Stimulated activated CD8-positive, alpha-beta memory T cell treated with anti-CD3 and anti-CD28 coated beads, Interleukin-7, amount 100 ng/mL, for 4 hours (primary cell): ENCODE results near the gene MAFB.

ENCODE experiments used
- DNase-seq, 2 donors: peaks; one replicate each; pipeline ENCODE4 v3.0.0-alpha.2; 2020; ENCODE audit warnings: low read depth in 2 of 2

MAFB gene

GRCh38 chr20:40703975-40704530, 15.0 kb upstream of the MAFB start:
- DNase-seq: no peak

GRCh38 chr20:40702504-40702903, 13.5 kb upstream of the MAFB start:
- no peak for DNase-seq

GRCh38 chr20:40698744-40699143, 9.7 kb upstream of the MAFB start:
- no peak for DNase-seq

GRCh38 chr20:40698281-40698680, 9.2 kb upstream of the MAFB start:
- DNase-seq: no peak

- no peak for DNase-seq
These were observed 8.5 kb upstream of the MAFB start for GRCh38 chr20:40697541-40697940.

GRCh38 chr20:40695214-40695613, 6.2 kb upstream of the MAFB start:
- no peak for DNase-seq

GRCh38 chr20:40694246-40694645, 5.2 kb upstream of the MAFB start:
- no peak for DNase-seq

GRCh38 chr20:40692240-40693011, 3.4 kb upstream of the MAFB start:
- no peak for DNase-seq

- DNase-seq: no peak
These were observed 2.7 kb upstream of the MAFB start for GRCh38 chr20:40691566-40692239.

GRCh38 chr20:40690836-40691565, 2.0 kb upstream of the MAFB start:
- DNase-seq: no peak

- peak; percentile 5 to 42 for DNase-seq
These were observed 1.2 kb upstream of the MAFB start for GRCh38 chr20:40689943-40690835.

GRCh38 chr20:40688129-40689099, 622 bp downstream of the MAFB start:
- no peak for DNase-seq

- no peak for DNase-seq
These were observed 1.5 kb downstream of the MAFB start for GRCh38 chr20:40687384-40688128.

- DNase-seq: no peak
These were observed 2.1 kb downstream of the MAFB start for GRCh38 chr20:40686893-40687292.

GRCh38 chr20:40686434-40686882, 2.6 kb downstream of the MAFB start:
- DNase-seq: no peak

GRCh38 chr20:40685349-40685748, 3.7 kb downstream of the MAFB start:
- DNase-seq: no peak

- no peak for DNase-seq
These were observed 5.2 kb downstream of the MAFB start for GRCh38 chr20:40683894-40684268.

GRCh38 chr20:40683221-40683893, 5.7 kb downstream of the MAFB start:
- no peak for DNase-seq
